GM19099 (cell line): ENCODE results near the gene KRT16.

Experiments used
- POLR2A ChIP-seq: IDR thresholded peaks from 3 replicates; pipeline ENCODE4 v1.6.1; 2011; ENCODE audit warnings: low read depth; ENCODE audit not compliant: insufficient read length; ENCODE audit errors: extremely low read depth

KRT16 gene

DNA sequence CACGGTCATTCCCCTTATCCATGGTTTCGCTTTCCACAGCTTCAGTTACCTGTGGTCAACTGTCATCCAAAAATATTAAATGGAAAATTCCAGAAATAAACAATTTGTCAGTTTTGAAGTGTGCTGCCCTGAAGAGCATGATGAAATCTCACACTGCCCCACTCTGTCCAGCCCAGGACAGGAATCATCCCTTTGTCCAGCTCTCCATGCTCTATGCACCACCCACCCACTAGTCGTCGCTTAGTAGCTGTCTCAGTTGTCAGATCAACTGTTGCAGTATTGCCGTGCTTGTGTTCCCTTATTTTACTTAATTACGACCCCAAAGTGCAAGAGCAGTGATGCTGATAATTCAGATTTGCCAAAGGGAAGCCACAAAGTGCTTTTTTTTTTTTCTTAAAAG lies 51.0 kb downstream of the KRT16 start:
- no peak for TF ChIP-seq POLR2A
